ENCODE results near the gene IQSEC2. TPM values are rescaled to one million over a fixed set of nuclear protein-coding genes. Genes with fewer than 3 reads are reported as not detected.

IQSEC2 gene
- total and polyA plus RNA-seq, 2 donors (not counting 1 experiment from before 2014, with no cell fraction given): 0.58 to 0.94 TPM

DNA sequence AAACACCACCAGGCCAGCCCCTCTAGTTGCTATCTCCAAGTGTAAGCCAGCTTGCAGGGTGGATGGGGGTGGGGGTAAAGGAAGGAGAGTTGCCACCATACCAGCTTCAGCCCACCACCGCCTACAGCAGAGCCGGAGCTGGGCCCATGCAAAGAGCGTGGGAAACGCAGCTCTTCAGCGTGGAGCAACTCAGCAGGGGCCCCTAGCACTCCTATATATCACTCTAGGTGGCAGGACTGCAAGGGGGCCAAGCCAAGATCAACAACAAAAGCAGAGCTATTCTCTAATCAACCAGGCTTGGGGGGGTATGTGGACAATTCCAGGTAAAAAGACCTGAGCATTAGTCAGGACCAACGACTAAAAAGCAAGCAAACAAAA, 35.5 kb upstream of the IQSEC2 start:
- Mint-ChIP-seq H3K9me3 (ENCODE audit: insufficient read depth) (no peaks in the 10 kb centered on the region), H3K27ac (no peak overlapping the region), H3K4me3 (no peak overlapping the region), H3K27me3 (peaks cover 20% of the 10 kb centered on the region), H3K4me1 (peaks cover 20% of the 10 kb centered on the region)
- WGBS (ENCODE audit: insufficient coverage): no CpG with 5 or more reads among the region's 6 CpGs
- no peak overlapping the region for H3K9ac ChIP-seq (ENCODE audit: low read length)
- ATAC-seq (ENCODE audit: low read depth): no peak
- H3K9me3 ChIP-seq (ENCODE audit: control extremely low read depth in 1 of 3, control insufficient read depth in 2 of 3, insufficient read depth in 1 of 3, low read length in 2 of 3): no peaks in the 10 kb centered on the region
- no peaks in the 10 kb centered on the region for H3K79me2 ChIP-seq (ENCODE audit: control insufficient read depth, insufficient read depth, low read length)
- DNase-seq: no peak
- TF ChIP-seq, protein P1, sequence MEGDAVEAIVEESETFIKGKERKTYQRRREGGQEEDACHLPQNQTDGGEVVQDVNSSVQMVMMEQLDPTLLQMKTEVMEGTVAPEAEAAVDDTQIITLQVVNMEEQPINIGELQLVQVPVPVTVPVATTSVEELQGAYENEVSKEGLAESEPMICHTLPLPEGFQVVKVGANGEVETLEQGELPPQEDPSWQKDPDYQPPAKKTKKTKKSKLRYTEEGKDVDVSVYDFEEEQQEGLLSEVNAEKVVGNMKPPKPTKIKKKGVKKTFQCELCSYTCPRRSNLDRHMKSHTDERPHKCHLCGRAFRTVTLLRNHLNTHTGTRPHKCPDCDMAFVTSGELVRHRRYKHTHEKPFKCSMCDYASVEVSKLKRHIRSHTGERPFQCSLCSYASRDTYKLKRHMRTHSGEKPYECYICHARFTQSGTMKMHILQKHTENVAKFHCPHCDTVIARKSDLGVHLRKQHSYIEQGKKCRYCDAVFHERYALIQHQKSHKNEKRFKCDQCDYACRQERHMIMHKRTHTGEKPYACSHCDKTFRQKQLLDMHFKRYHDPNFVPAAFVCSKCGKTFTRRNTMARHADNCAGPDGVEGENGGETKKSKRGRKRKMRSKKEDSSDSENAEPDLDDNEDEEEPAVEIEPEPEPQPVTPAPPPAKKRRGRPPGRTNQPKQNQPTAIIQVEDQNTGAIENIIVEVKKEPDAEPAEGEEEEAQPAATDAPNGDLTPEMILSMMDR (IDR thresholded peaks at IDR 0.05): no peak
- TF ChIP-seq EZH2 (IDR thresholded peaks at IDR 0.05; ENCODE audit: borderline replicate concordance, insufficient read depth, low read depth, low read length, poor library complexity, severe bottlenecking): no peak
- H3K27ac ChIP-seq (ENCODE audit: low read length in 2 of 2): no peak overlapping the region
- no peak overlapping the region for H2AFZ ChIP-seq (ENCODE audit: insufficient read depth, low read depth, low read length, poor library complexity, severe bottlenecking)
- H4K20me1 ChIP-seq (ENCODE audit: control insufficient read depth, insufficient read depth, low read length, poor library complexity, severe bottlenecking): no peaks in the 10 kb centered on the region
- no peak overlapping the region for H3K4me3 ChIP-seq (ENCODE audit: control extremely low read depth in 1 of 5, extremely low read depth in 1 of 5, insufficient read depth in 1 of 5, low read depth in 2 of 5, low read length in 4 of 5)
- H3K4me2 ChIP-seq (replicated peaks; ENCODE audit: low read depth, low read length, poor library complexity, severe bottlenecking): no peak overlapping the region
- peaks cover 0 to 38% (median 24%) of the 10 kb centered on the region in 4 experiments for H3K27me3 ChIP-seq (replicated peaks in 1 of 4; ENCODE audit: control extremely low read depth in 1 of 4, control insufficient read depth in 3 of 4, insufficient read depth in 4 of 4, low read length in 3 of 4)
- no peaks in the 10 kb centered on the region for H3K36me3 ChIP-seq (replicated peaks in 1 of 2; ENCODE audit: control extremely low read depth in 1 of 2, control insufficient read depth in 1 of 2, extremely low read depth in 1 of 2, insufficient read depth in 2 of 2, low read length in 1 of 2)
- CTCF ChIA-PET: interaction anchor here (0.6 to 4.4 kb wide), 15 partner anchors 11 to 1740 kb away, joined by 3 to 36 read pairs (median 5); partner anchors contain the start of genes RIBC1 and SMC1A
- POLR2A ChIA-PET: interaction anchor here (0.8 kb wide), 1 partner anchor 129 kb away, joined by 3 read pairs; no protein-coding TSS in a partner anchor
- H3K4me1 ChIP-seq (ENCODE audit: control insufficient read depth in 2 of 2, insufficient read depth in 2 of 2, low read length in 2 of 2): peaks cover 27 to 42% of the 10 kb centered on the region in 2 donors
- intact Hi-C loops (cut with micrococcal nuclease): loop anchor here (1.0 to 10.0 kb wide), 3 partner anchors 165 to 1740 kb away; no protein-coding TSS in a partner anchor

DNA sequence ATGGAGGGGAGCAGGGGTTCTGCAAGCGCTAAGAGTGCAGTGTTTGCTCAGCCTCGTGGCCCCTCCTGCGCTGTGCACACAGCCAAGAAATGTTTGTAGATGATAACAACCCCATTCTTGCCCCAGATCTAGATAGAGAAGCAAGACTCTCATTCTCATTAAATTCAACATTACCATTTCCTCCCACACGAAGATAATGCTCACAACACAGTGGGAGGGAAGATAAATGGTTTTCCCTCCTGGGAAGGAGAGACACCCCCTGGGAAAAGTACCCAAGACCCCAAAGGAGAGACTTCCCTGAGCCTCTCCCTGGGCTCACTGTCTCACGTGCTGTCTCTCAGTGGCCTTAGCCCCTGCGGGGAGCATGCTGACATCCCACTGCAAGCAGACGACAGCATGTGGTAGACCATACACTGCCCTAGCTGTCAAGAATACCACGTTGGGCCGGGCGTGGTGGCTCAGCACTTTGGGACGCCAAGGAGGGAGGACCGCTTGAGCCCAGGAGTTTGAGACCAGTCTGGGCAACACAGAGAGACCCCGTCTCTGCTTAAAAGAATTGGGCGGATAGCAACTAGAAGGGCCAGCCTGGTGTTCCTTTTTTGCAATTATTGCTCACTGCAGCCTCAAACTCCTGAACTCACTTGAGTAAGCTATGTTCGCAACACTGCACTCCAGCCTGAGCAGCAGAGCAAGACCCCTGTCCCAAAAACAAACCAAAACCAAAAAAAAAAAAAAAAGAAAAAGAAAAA, 34.9 kb upstream of the IQSEC2 start:
- Histone ChIP-seq H4K20me1 (ENCODE audit: control insufficient read depth, insufficient read depth, low read length, poor library complexity, severe bottlenecking) (no peaks in the 10 kb centered on the region), H3K4me1 (ENCODE audit: control insufficient read depth in 2 of 2, insufficient read depth in 2 of 2, low read length in 2 of 2) (peaks cover 27 to 39% of the 10 kb centered on the region in 2 donors), H3K27ac (ENCODE audit: low read length in 2 of 2) (no peak overlapping the region), H2AFZ (ENCODE audit: insufficient read depth, low read depth, low read length, poor library complexity, severe bottlenecking) (no peak overlapping the region), H3K4me2 (replicated peaks; ENCODE audit: low read depth, low read length, poor library complexity, severe bottlenecking) (no peak overlapping the region), H3K27me3 (replicated peaks in 1 of 4; ENCODE audit: control extremely low read depth in 1 of 4, control insufficient read depth in 3 of 4, insufficient read depth in 4 of 4, low read length in 3 of 4) (peaks cover 0 to 33% (median 21%) of the 10 kb centered on the region in 4 experiments), H3K79me2 (ENCODE audit: control insufficient read depth, insufficient read depth, low read length) (no peaks in the 10 kb centered on the region), H3K4me3 (ENCODE audit: control extremely low read depth in 1 of 5, extremely low read depth in 1 of 5, insufficient read depth in 1 of 5, low read depth in 2 of 5, low read length in 4 of 5) (no peak overlapping the region), H3K9ac (ENCODE audit: low read length) (no peak overlapping the region), H3K36me3 (replicated peaks in 1 of 2; ENCODE audit: control extremely low read depth in 1 of 2, control insufficient read depth in 1 of 2, extremely low read depth in 1 of 2, insufficient read depth in 2 of 2, low read length in 1 of 2) (no peaks in the 10 kb centered on the region), H3K9me3 (ENCODE audit: control extremely low read depth in 1 of 3, control insufficient read depth in 2 of 3, insufficient read depth in 1 of 3, low read length in 2 of 3) (no peaks in the 10 kb centered on the region)
- Mint-ChIP-seq H3K4me3 (no peak overlapping the region), H3K4me1 (peaks cover 15% of the 10 kb centered on the region), H3K27me3 (peaks cover 16% of the 10 kb centered on the region), H3K27ac (no peak overlapping the region), H3K9me3 (ENCODE audit: insufficient read depth) (no peaks in the 10 kb centered on the region)
- TF ChIP-seq, protein P1 (IDR thresholded peaks at IDR 0.05): no peak
- TF ChIP-seq EZH2 (IDR thresholded peaks at IDR 0.05; ENCODE audit: borderline replicate concordance, insufficient read depth, low read depth, low read length, poor library complexity, severe bottlenecking): no peak
- no peak for ATAC-seq (ENCODE audit: low read depth)
- CTCF ChIA-PET: interaction anchor here (0.8 to 4.4 kb wide), 10 partner anchors 10 to 1741 kb away, joined by 3 to 36 read pairs (median 6); no protein-coding TSS in a partner anchor
- WGBS (ENCODE audit: insufficient coverage): 88% methylated on average over 9 of the region's 15 CpGs
- POLR2A ChIA-PET: interaction anchor here (0.8 kb wide), 1 partner anchor 130 kb away, joined by 3 read pairs; no protein-coding TSS in a partner anchor
- DNase-seq: no peak
- intact Hi-C loops (cut with micrococcal nuclease): loop anchor here (5.0 to 10.0 kb wide), 2 partner anchors 241 to 1741 kb away; no protein-coding TSS in a partner anchor
